ENCODE measurements around the gene TIFAB.

- TF ChIP-seq EP300 (IDR thresholded peaks at IDR 0.05; ENCODE audit: low read depth): no peak
- no peak for TF ChIP-seq CTCF (IDR thresholded peaks at IDR 0.05)
These were observed 3.7 kb upstream of the TIFAB start for GRCh38 chr5:135455876-135456237.

Data from transverse colon (tissue), 3 donors.